Neutrophil (primary cell): ENCODE results near the gene ABCA2.

ENCODE experiments used
- H3K27ac ChIP-seq: fragments of 200-600 bp; sonication (generic); 2 replicates; pipeline ENCODE4 v1.5.1; 2016; ENCODE audit warnings: mild to moderate bottlenecking, moderate library complexity
- H3K27me3 ChIP-seq: fragments of 200-600 bp; sonication (generic); 2 replicates; pipeline ENCODE4 v1.6.0; 2016; ENCODE audit warnings: mild to moderate bottlenecking
- H3K36me3 ChIP-seq: fragments of 200-600 bp; sonication (generic); 2 replicates; pipeline ENCODE4 v1.5.1; 2017
- H3K4me1 ChIP-seq, 2 experiments: fragments of 200-600 bp in 1 of 2; sonication (generic) in 1 of 2; 1 replicate in 1 of 2; 2 replicates in 1 of 2; pipeline versions ENCODE4 v1.5.1 to v1.6.1; 2013 to 2016; ENCODE audit warnings: low read depth in 1 of 2, low read length in 1 of 2, mild to moderate bottlenecking in 1 of 2, moderate library complexity in 1 of 2; ENCODE audit not compliant: control insufficient read depth in 1 of 2, insufficient read depth in 1 of 2
- H3K4me3 ChIP-seq, 2 experiments: fragments of 200-600 bp in 1 of 2; sonication (generic) in 1 of 2; 1 replicate in 1 of 2; 2 replicates in 1 of 2; pipeline ENCODE4 v1.5.1; 2013 to 2016; ENCODE audit warnings: low read depth in 1 of 2, low read length in 1 of 2, mild to moderate bottlenecking in 1 of 2, moderate library complexity in 1 of 2
- H3K9me3 ChIP-seq: fragments of 200-600 bp; sonication (generic); 2 replicates; pipeline ENCODE4 v1.5.1; 2016
- TF ChIP-seq, protein P1 (sequence below): fragments of 200-600 bp; sonication (generic); IDR thresholded peaks from 2 replicates; pipeline ENCODE4 v1.5.1; 2016; ENCODE audit warnings: antibody characterized with exemption

Gene ABCA2

DNA sequence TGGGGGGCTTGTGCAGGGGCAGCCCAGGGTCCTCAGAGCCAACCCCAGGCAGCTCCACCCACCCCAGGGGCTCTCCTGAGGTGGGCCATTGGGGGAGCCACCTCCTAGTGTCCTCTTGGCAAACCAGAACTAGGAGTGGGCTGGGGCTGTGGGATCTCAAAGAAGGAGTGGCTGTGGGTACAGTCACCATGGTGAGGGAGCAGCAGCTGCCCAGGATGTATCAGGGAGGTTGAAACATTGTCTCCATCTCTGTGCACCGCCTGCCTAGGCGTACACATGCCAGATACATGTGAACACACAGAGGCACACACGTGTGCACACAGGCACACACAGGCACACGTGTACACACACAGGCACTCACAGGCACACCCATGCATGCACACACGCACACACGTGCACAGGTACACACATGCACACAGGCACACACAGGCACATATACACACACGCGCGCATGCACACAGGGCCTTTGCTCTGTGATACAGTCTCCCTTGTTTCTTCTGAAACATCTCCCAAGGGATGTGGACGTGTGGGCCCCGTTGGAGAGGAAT lies 65.3 kb downstream of the ABCA2 start:
- no peak overlapping the region for H3K4me3 ChIP-seq
- no peaks in the 10 kb centered on the region for H3K9me3 ChIP-seq
- no peaks in the 10 kb centered on the region for H3K36me3 ChIP-seq
- TF ChIP-seq, protein P1, sequence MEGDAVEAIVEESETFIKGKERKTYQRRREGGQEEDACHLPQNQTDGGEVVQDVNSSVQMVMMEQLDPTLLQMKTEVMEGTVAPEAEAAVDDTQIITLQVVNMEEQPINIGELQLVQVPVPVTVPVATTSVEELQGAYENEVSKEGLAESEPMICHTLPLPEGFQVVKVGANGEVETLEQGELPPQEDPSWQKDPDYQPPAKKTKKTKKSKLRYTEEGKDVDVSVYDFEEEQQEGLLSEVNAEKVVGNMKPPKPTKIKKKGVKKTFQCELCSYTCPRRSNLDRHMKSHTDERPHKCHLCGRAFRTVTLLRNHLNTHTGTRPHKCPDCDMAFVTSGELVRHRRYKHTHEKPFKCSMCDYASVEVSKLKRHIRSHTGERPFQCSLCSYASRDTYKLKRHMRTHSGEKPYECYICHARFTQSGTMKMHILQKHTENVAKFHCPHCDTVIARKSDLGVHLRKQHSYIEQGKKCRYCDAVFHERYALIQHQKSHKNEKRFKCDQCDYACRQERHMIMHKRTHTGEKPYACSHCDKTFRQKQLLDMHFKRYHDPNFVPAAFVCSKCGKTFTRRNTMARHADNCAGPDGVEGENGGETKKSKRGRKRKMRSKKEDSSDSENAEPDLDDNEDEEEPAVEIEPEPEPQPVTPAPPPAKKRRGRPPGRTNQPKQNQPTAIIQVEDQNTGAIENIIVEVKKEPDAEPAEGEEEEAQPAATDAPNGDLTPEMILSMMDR, result no peak
- no peaks in the 10 kb centered on the region for H3K4me1 ChIP-seq
- no peak overlapping the region for H3K27ac ChIP-seq
- peaks cover 10% of the 10 kb centered on the region for H3K27me3 ChIP-seq

DNA sequence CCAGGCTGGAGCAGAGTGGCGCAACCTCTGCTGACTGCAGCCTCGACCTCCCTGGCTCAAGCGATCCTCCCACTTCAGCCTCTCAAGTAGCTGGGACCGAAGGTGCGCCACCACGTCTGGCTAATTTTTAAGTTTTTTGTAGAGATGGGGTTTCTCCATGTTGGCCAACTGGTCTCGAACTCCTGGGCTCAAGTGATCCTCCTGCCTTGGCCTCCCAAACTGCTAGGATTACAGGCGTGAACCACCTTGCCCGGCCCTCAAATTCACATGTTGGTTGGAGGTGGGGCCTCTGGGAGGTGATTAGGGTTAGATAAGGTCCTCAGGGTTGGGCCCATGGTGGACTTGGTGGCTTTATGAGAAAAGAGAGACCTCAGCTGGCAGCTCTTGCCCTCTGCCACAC lies 65.9 kb downstream of the ABCA2 start:
- H3K27ac ChIP-seq, result no peak overlapping the region
- no peaks in the 10 kb centered on the region for H3K9me3 ChIP-seq
- H3K27me3 ChIP-seq, result peaks cover 10% of the 10 kb centered on the region
- H3K4me3 ChIP-seq, result no peak overlapping the region
- TF ChIP-seq, protein P1, result no peak
- no peaks in the 10 kb centered on the region for H3K36me3 ChIP-seq
- no peaks in the 10 kb centered on the region for H3K4me1 ChIP-seq

DNA sequence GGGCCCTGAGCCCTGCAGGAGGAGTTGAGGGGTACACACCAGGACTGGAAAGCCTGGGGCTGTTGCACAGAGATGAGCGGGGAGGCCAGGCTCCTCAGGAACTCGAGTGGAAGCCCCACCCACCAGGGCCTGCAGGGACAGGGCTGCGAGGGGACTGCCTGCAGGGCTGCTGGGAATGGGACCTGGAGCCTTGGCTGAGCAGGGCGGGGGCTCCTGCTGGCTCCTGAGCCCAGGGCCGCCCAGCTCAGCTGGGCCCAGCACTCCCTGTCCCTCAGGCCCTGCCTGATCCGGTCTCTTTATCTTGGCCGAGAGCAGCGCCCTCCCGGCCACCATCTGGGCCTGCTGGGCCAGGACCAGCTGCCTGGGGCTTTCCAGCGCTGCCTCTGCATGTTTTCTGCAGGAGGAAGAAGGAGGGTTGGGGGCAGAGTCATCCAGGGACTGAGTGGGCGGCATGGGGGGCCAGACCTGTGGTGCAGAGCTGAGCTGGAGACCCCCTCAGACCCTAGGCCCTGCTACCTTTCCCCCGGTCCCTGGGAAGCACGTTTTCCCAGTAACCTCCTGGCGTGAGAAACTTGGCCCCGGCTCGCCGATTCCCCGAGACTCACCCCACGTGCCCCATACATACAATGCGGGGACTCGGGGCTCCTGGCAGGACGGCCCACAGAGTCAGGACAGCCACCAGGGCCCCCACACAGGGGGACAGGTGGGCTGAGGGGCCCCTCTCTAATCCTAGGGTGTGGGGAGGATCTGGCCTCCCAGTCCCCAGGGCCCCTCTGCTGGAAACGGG lies 66.6 kb downstream of the ABCA2 start:
- TF ChIP-seq, protein P1, result no peak
- H3K4me3 ChIP-seq, result no peak overlapping the region
- no peaks in the 10 kb centered on the region for H3K9me3 ChIP-seq
- no peaks in the 10 kb centered on the region for H3K4me1 ChIP-seq
- peaks cover 9% of the 10 kb centered on the region for H3K27me3 ChIP-seq
- no peak overlapping the region for H3K27ac ChIP-seq
- no peaks in the 10 kb centered on the region for H3K36me3 ChIP-seq

DNA sequence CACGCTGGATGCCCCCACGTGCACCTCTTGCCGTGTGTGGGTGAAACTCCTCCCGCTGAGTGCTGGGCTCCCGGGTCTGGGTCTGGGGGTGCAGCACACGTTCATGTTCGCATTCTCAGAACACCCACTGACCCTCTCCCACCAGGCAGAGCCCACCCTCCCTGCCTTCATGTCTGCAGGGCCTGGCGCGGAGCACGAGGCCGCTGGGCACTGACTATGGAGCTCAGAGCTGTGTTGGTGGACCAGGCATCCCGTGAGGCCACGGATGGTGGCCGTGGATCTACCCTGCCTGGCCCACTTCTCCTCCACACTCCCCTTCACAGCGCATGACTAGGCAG lies 67.1 kb downstream of the ABCA2 start:
- Histone ChIP-seq H3K27ac (no peak overlapping the region), H3K27me3 (peaks cover 3% of the 10 kb centered on the region), H3K9me3 (no peaks in the 10 kb centered on the region), H3K4me3 (no peak overlapping the region), H3K36me3 (no peaks in the 10 kb centered on the region), H3K4me1 (no peaks in the 10 kb centered on the region)
- TF ChIP-seq, protein P1, result no peak

DNA sequence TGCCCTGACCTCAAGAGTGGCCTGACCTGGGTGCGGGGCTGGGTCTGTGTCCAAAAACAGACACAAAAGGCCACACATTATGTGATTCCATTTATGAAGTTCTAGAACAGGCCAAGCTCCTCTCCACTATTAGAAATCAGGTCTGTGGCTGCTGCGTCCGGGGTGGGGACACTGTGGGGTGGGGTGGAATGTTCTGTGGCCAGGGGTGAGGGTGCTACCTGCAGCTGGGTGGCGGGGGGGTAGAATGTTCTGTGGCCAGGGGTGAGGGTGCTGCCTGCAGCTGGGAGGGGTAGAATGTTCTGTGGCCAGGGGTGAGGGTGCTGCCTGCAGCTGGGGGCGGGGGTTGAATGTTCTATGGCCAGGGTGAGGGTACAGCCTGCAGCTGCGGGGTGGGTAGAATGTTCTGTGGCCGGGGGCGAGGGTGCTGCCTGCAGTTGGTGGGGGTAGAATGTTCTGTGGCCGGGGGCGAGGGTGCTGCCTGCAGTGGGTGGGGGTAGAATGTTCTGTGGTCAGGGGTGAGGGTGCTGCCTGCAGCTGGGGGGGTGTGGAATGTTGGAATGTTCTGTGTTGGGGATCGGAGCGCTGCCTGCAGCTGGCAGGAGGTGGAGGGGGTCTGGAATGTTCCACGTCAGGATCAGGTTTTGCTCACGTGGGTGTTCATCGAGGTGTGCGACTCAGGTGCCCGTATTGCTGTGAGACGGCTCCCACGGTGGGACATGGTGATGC lies 67.7 kb downstream of the ABCA2 start:
- Histone ChIP-seq H3K4me1 (no peaks in the 10 kb centered on the region), H3K36me3 (no peaks in the 10 kb centered on the region), H3K27ac (no peak overlapping the region), H3K27me3 (no peaks in the 10 kb centered on the region), H3K4me3 (no peak overlapping the region), H3K9me3 (no peaks in the 10 kb centered on the region)
- TF ChIP-seq, protein P1, result no peak
